SHP77 (cell line): ENCODE data around the gene ACSL4.
"Not testable (repeated sequence)": the region's sequence is repeated elsewhere in the genome, so short reads cannot be mapped to it uniquely, and the experiment has no call there.

Source experiments
- DNase-seq, 2 experiments: peaks; one replicate each; lab custom pipeline; 2025; lab: John Stamatoyannopoulos, UW

The ACSL4 gene

DNA sequence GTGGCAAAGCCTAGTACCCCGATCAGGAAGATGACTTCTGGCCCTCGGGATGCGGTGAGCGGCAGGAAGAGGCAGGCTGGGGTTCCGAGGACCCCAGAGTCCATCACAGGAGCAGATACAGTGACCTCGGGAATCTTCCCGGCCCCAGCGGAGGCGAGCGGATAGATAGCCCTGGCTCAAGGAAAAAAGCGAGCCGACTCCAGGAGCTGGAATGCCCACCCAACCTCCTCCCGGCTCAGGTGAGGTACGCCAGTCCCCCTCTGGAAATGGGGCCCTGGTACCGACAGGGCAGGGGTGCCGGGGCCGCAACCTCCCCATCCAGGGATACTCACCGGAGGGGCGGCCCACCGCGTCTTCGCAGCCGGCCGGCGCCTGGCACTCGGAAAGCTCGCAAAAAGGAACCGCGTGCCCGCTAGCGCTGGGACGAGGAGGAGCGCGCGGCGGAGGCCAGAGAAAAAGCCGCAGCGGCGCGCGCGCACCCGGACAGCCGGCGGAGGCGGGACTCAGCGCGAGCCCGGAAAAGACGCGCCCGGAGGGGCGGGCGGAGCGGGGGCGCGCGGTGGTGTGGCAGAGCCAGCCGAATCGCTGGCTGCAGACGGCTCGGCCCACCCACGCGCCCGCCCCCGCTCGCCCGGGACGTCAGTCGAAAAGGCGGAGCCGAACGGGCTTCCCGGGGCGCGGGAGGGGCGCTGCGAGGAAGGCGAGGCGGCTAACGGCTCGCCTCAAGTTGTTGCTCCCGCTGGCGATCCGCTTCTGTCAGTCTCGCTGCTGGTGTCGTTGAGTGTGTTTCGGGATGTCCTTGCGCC, at the start of gene ACSL4:
ACSL4 (minus strand) TSS at position 451 of the 806 bp plus-strand sequence. CDS start 49,894 bp downstream, outside the sequence.
- peak; percentile 50 to 59 for DNase-seq

- DNase-seq: no peak
These were observed 44.7 kb upstream of the ACSL4 start for GRCh38 chrX:109777749-109778148.

GRCh38 chrX:109776986-109777385, 43.9 kb upstream of the ACSL4 start:
- no peak for DNase-seq

- DNase-seq: no peak
These were observed 43.4 kb upstream of the ACSL4 start for GRCh38 chrX:109776432-109776831.

GRCh38 chrX:109775386-109775785, 42.3 kb upstream of the ACSL4 start:
- DNase-seq: no peak

- DNase-seq: no peak
These were observed 41.6 kb upstream of the ACSL4 start for GRCh38 chrX:109774706-109775105.

GRCh38 chrX:109774136-109774535, 41.1 kb upstream of the ACSL4 start:
- DNase-seq: no peak

GRCh38 chrX:109773374-109773773, 40.3 kb upstream of the ACSL4 start:
- no peak for DNase-seq

DNA sequence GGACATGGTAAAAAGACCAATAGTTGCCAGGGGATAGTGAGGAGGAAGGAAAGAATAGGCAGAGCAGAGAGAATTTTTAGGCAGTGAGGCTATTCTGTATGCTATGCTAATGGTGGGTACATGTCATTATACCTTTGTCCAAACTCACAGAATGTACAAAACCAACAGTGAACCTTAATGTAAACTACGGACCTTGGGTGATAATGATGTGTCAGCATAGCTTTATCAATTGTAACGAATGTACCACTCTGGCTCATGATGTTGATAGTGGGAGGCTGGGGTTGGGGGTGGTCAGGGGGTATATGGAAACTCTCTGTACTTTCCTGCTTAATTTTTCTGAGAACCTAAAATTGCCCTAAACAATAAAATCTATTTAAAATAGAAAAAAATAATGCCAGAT, 37.7 kb upstream of the ACSL4 start:
- no peak for DNase-seq

GRCh38 chrX:109760922-109761250, 27.8 kb upstream of the ACSL4 start:
- DNase-seq: no peak

DNA sequence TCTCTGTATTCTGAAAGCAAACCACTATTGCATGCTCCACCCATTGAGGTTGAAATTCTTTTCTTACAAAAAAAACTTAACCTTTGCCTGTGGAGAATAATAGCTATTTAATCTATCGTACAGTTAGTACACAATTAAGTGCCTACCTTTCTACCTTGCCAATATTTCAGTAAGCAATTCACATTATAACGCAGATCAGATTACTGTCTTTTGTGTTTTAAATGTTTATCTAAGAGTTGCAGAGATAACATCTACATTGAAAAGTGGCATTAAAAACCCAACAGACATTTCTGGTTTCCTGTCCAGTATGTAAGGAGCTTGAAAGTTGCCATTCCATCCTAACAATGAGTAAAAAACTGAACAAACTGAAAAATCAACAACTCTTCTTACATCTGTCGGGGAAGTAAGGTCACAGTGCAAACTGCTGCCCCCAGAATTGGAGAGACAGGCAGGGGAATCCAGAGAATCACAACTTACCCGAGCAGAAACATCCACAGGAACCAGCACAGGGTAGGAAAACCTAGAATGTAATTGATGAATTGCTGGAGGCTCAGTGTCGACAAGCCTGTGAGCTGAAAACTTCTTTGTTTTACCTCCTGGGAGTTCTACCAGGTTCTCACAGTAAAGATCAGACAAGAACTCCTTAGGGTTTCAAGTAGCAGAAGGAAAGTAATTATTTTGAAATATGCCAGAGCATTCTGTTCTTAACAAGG, 27.3 kb upstream of the ACSL4 start:
- no peak for DNase-seq

DNA sequence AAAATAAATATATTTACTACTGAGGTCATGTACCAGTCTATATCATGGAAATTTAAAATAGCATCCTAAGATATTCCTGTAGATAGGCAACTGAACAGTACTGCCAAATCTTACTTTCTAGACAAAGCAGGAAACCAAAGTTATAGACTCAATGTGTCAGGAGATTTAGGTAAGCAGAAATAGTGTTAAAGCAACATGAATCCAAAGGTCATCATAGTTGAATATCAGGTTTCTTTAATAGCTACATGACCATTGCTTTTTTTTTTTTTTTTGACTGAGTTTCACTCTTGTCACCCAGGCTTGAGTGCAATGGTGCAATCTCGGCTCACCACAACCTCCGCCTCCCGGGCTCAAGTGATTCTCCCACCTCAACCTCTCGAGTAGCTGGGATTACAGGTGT, 20.2 kb upstream of the ACSL4 start:
- DNase-seq: no peak

GRCh38 chrX:109751698-109752097, 18.6 kb upstream of the ACSL4 start:
- no peak for DNase-seq

GRCh38 chrX:109749207-109749606, 16.1 kb upstream of the ACSL4 start:
- DNase-seq: no peak

DNA sequence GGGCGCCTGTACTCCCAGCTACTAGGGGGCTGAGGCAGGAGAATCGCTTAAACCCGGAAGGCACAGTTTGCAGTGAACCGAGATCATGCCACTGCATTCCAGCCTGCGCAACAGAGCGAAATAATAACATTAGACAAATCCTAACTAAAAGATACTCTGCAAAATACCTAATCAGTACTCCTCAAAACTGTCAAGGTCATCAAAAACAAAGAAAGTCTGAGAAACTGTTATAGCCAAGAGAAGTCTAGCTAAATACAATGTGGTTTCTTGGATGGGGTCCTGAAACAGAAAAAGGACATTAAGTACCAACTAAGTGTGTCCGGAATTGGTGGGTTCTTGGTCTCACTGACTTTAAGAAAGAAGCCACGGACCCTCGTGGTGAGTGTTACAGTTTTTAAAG, 14.6 kb upstream of the ACSL4 start:
- no peak for DNase-seq

DNA sequence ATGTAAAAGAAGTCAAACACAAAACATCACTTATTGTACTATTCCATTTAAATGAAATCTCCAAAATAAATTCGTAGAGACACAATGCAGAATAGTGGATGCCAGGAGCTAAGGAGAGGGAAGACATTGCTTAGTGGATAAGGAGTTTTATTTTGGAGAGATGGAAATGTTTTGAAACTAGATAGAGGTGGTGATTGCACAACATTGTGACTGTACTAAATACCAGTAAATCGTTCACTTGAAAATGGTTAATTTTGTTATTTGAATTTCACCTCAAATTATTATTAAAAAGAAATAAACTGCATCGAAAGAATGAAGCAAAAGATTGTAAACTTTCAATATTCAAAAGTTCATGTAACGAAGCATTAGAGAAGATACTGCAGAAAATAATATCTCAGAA, 9.7 kb upstream of the ACSL4 start:
- no peak for DNase-seq

DNA sequence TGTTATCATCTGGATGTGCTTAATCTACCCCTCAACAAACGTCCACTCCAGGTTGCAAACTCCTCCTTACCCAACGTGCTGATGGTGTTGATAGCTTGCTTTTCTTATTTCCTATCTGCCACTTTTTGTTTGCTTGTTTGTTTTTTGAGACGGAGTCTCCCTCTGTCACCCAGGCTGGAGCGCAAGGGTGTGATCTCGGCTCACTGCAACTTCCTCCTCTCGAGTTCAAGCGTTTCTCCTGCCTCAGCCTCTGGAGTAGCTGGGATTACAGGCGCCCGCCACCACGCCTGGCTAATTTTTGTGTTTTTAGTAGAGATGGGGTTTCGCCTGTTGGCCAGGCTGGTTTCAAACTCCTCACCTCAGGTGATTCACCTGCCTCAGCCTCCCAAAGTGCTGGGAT, 7.8 kb upstream of the ACSL4 start:
- DNase-seq: not testable (repeated sequence)

- DNase-seq: no peak
These were observed 7.4 kb upstream of the ACSL4 start for GRCh38 chrX:109740433-109740809.

DNA sequence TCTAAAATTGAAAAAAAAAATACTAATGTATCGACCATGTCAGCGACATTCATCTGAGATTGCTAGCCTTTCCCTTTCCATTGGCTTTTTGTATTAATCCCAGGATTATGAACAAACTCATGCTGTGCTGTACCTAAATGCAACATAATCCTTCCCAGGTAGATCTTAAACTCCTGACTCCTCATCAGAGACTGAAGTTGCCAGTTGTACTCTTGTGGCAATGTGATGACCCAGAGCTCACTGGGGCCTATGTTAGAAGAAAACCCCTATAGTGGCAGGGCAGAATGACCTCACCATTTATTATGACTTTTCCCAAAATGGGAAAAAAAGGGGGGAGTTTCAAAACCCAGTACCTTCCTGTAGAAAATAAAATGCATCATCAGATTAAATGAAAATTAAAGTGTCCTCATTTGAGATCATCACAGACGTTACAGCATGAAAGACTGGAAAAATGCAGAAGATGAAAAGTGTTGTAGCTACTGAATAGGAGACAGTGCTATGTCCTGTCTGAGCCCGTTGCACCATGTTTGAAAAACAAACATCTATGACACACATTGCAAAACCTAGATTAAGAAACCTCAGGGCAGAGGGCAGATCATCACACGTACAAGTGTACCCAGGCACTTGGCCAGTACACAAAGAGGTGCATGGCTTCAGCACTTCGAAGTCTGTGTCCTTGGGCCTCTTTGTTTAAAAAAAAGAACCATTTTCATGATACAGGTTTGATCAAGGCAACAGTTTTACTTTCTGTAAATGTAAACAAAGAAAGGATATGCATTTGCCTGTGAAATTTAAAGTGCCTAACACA, 6.8 kb upstream of the ACSL4 start:
- no peak for DNase-seq

DNA sequence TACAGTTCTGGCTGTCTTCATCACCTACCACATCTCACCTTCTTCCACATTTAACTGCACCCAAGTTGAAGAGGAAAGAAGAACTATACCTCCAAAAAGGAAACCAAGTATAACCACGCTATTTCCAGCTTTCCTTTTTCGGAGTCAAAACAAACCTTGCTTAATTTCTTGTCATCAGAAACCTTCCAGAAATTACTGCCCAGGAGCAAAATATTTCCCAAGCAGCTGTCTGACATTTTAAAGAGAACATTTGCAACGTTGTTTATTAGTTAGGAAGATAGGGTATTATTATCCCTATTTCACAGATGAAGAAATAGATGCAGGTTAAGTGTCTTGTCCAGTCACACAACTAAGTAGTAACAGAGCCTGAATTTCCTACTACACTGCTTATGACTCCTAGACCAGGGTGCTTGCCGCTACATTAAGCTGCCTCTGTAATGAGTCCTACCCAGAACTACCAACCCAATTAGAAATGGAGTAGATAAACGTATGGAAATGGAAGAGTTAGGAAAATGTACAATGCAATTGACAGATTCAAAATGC, 2.2 kb upstream of the ACSL4 start:
- DNase-seq: no peak

DNA sequence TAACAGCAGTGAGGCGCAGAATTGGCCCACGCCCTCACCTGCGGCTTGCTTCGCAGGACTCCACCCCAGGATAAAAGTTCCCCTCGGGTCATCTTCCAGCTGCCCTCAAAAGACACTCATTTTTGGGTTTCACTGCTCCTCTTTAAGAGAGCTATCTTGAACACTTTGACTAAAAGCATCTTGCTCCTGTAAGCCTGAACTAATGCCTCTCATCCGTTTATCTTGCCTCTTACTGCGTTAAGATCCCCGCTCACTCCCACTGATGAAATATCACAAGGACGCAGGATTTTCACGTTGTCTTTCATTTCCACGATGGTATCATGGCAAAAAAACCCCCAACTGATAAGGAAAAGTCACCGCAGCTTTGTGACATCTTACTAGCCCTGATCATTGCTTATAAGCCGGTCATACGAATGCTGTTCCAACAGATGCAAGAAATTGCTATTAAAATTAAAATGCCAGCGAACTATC, 591 bp upstream of the ACSL4 start:
- no peak for DNase-seq

- DNase-seq: peak in 1 of 2 experiments; percentile 15
These were observed 848 bp downstream of the ACSL4 start for GRCh38 chrX:109732017-109732801.
